Fibroblast of skin of right quadriceps (primary cell): ENCODE results near the gene AKAP8L.
"Not testable (repeated sequence)": the region's sequence is repeated elsewhere in the genome, so short reads cannot be mapped to it uniquely, and the experiment has no call there.

Source experiments
- DNase-seq: peaks from one replicate; pipeline ENCODE4 v3.0.0-alpha.2; 2013

The AKAP8L gene

GRCh38 chr19:15337202-15337601 lies 81.6 kb downstream of the AKAP8L start:
- DNase-seq, result peak; percentile 40

- DNase-seq, result not testable (repeated sequence)
Observed at GRCh38 chr19:15335992-15336391, 82.8 kb downstream of the AKAP8L start.

- peak; percentile 66 for DNase-seq
Observed at GRCh38 chr19:15332311-15332996, 86.3 kb downstream of the AKAP8L start, which contains the start of gene BRD4. Gene BRD4, minus strand, starts transcription at chr19:15332539. Its CDS starts 59,440 bp downstream, at chr19:15273099.

- peak; percentile 37 for DNase-seq
Observed at GRCh38 chr19:15331419-15332310, 87.1 kb downstream of the AKAP8L start.

- DNase-seq, result peak; percentile 77
Observed at GRCh38 chr19:15330801-15331418, 87.9 kb downstream of the AKAP8L start.
